Caco-2 (cell line): Measurements from ENCODE around the gene GNA14. TPM values are rescaled to one million over a fixed set of nuclear protein-coding genes. Genes with fewer than 3 reads are reported as not detected.

Experiments
- BruUV-seq: library from RNA; stranded (reverse); fragments of 400-500 nt; replicated peaks from 2 replicates; lab custom pipeline; 2021; lab: Mats Ljungman, UMichigan
- CTCF ChIA-PET: fragments of 300-600 bp; sonication (Branson Sonifier 250); formaldehyde crosslinking; loops from one replicate; lab custom pipeline; 2022; ENCODE audit warnings: antibody characterized with exemption; lab: Charles Lee
- POLR2A ChIA-PET: fragments of 300-600 bp; sonication (Branson Sonifier 250); formaldehyde crosslinking; loops from one replicate; lab custom pipeline; 2022; ENCODE audit warnings: antibody characterized with exemption; lab: Charles Lee
- DNase-seq, 2 experiments: peaks; one replicate each; pipeline versions ENCODE4 v3.0.0 to v3.0.0-alpha.2; 2020 to 2022
- H3K27me3 ChIP-seq: replicated peaks from 2 replicates; pipeline ENCODE4 v1.6.0; 2011; ENCODE audit warnings: low read length; ENCODE audit not compliant: control insufficient read depth, insufficient read depth
- H3K36me3 ChIP-seq: 2 replicates; pipeline ENCODE4 v1.5.1; 2011; ENCODE audit warnings: low read length; ENCODE audit not compliant: control insufficient read depth, insufficient read depth
- H3K4me1 ChIP-seq: fragments of 250-450 bp; sonication (Bioruptor Pico); 2 replicates; pipeline ENCODE4 v1.5.1; 2020; ENCODE audit warnings: mild to moderate bottlenecking
- H3K4me3 ChIP-seq: 2 replicates; pipeline ENCODE4 v1.5.1; 2011; ENCODE audit warnings: low read depth, mild to moderate bottlenecking, control low read depth, low read length
- H3K9me3 ChIP-seq: fragments of 250-450 bp; sonication (Bioruptor Pico); 2 replicates; pipeline ENCODE4 v1.5.1; 2020; ENCODE audit warnings: mild to moderate bottlenecking, moderate library complexity
- H3K27ac Mint-ChIP-seq: one replicate; pipeline ENCODE4 v1.8.0; 2022; ENCODE audit warnings: mixed read lengths; ENCODE audit not compliant: unreplicated experiment
- H3K27me3 Mint-ChIP-seq: one replicate; pipeline ENCODE4 v1.8.0; 2022; ENCODE audit warnings: mixed read lengths; ENCODE audit not compliant: insufficient read depth, unreplicated experiment
- H3K36me3 Mint-ChIP-seq: one replicate; pipeline ENCODE4 v1.8.0; 2022; ENCODE audit warnings: mild to moderate bottlenecking, mixed read lengths; ENCODE audit not compliant: insufficient read depth, unreplicated experiment
- H3K4me1 Mint-ChIP-seq: one replicate; pipeline ENCODE4 v1.8.0; 2022; ENCODE audit warnings: low read depth, mixed read lengths; ENCODE audit not compliant: unreplicated experiment
- H3K4me3 Mint-ChIP-seq: one replicate; pipeline ENCODE4 v1.8.0; 2022; ENCODE audit warnings: mild to moderate bottlenecking, moderate library complexity, mixed read lengths; ENCODE audit not compliant: unreplicated experiment
- H3K9me3 Mint-ChIP-seq: one replicate; pipeline ENCODE4 v1.8.0; 2022; ENCODE audit warnings: mixed read lengths; ENCODE audit not compliant: unreplicated experiment
- intact Hi-C: fragments of 100-400 bp; cut with micrococcal nuclease; formaldehyde crosslinking; loops from one replicate; pipeline ENCODE4 v1.10.0; 2022; ENCODE audit not compliant: unreplicated experiment
- total RNA-seq: library from RNA; stranded (reverse); gene quantifications from 2 replicates; pipeline ENCODE4 v1.2.3, GENCODE V29; 2022
- TF ChIP-seq, protein P1 (sequence below), 2 experiments: fragments of 200-600 bp in 1 of 2; IDR thresholded peaks; 1 replicate in 1 of 2; 2 replicates in 1 of 2; pipeline versions ENCODE4 v1.5.1 to v1.8.0; 2011 to 2022; ENCODE audit warnings: antibody characterized with exemption in 1 of 2, control low read depth in 1 of 2, inconsistent platforms in 1 of 2, low read depth in 1 of 2, low read length in 1 of 2, mild to moderate bottlenecking in 1 of 2, moderate library complexity in 1 of 2; ENCODE audit not compliant: insufficient read depth in 1 of 2, severe bottlenecking in 1 of 2, unreplicated experiment in 1 of 2

GNA14 gene
- total RNA-seq, 1 experiment from 2014 or later, result not detected

DNA sequence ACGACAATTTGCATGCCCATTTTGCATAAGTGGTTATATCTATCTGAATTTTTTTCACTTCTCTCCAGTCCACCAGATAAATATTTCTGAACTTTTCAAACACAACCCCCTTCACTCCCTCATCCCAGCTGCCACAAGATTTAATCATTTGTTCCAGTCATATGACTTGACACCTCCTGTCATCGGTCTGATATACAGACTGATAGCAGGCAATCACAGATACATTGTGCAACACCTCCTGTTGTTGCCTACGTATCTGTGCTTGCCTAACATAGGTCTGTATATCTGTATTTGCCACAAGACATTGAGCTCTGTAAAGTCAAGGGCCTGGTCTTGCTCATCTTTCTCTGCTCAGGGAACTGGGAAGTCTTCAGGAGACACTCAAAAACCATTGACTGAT is 65.6 kb downstream of the GNA14 start:
- ChIA-PET CTCF (no interaction called here), POLR2A (no interaction called here)
- no peaks in the 10 kb centered on the region for H3K9me3 Mint-ChIP-seq
- H3K36me3 Mint-ChIP-seq, result no peaks in the 10 kb centered on the region
- H3K4me3 Mint-ChIP-seq, result no peak overlapping the region
- no peaks in the 10 kb centered on the region for H3K4me1 Mint-ChIP-seq
- H3K27ac Mint-ChIP-seq, result no peak overlapping the region
- no TSS peak for BruUV-seq
- H3K27me3 Mint-ChIP-seq, result no peaks in the 10 kb centered on the region
- Histone ChIP-seq H3K4me3 (no peak overlapping the region), H3K9me3 (no peaks in the 10 kb centered on the region), H3K27me3 (no peaks in the 10 kb centered on the region), H3K4me1 (no peaks in the 10 kb centered on the region), H3K36me3 (no peaks in the 10 kb centered on the region)
- no peak for DNase-seq
- intact Hi-C loops, result no loop called here
- TF ChIP-seq, protein P1, sequence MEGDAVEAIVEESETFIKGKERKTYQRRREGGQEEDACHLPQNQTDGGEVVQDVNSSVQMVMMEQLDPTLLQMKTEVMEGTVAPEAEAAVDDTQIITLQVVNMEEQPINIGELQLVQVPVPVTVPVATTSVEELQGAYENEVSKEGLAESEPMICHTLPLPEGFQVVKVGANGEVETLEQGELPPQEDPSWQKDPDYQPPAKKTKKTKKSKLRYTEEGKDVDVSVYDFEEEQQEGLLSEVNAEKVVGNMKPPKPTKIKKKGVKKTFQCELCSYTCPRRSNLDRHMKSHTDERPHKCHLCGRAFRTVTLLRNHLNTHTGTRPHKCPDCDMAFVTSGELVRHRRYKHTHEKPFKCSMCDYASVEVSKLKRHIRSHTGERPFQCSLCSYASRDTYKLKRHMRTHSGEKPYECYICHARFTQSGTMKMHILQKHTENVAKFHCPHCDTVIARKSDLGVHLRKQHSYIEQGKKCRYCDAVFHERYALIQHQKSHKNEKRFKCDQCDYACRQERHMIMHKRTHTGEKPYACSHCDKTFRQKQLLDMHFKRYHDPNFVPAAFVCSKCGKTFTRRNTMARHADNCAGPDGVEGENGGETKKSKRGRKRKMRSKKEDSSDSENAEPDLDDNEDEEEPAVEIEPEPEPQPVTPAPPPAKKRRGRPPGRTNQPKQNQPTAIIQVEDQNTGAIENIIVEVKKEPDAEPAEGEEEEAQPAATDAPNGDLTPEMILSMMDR (IDR thresholded peaks at IDR 0.05; ENCODE audit: insufficient read depth in 1 of 2, low read depth in 1 of 2, low read length in 1 of 2, severe bottlenecking in 1 of 2, unreplicated experiment in 1 of 2), result no peak

DNA sequence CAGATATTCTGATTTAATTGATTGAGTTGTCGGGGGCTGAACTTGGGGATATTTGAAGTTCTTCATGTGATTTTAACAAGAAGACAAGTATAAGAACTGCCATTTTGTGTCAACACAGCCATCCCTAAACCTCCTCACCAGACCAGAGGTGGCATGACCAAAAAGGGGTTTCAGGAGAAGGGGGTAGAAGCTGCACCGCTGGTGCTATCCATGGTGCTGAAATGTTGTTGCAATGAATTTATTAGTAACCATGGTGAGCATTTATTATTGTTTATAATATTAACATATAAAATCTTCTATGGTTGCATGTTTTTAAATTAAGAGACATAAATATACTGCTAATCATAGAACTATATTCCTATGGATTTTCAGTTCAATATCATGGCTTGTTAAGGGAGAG is 72.3 kb downstream of the GNA14 start:
- CTCF ChIA-PET, result no interaction called here
- no peaks in the 10 kb centered on the region for H3K4me1 Mint-ChIP-seq
- H3K27me3 Mint-ChIP-seq, result no peaks in the 10 kb centered on the region

DNA sequence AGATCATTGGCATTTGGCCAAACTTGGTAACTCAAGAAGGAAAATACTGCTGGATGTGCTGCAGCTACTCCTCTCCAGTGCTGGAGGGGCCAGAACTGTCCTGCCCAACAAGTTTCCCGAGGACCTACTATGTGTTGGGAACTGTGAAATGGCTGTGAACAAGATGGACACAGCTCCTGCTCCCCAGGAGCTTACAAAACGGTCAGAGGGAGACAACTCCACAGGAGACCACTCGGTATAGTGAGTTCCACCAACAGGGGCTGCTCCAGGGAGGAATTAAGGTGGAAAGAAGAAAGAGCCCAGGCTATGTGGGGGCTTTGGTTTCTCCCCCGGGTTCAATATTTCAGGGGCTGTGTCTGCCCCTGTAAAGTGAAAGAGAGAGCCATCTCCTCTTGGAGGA is 78.8 kb downstream of the GNA14 start:
- H3K36me3 Mint-ChIP-seq, result no peaks in the 10 kb centered on the region
- CTCF ChIA-PET, result no interaction called here
- H3K27ac Mint-ChIP-seq, result no peak overlapping the region
- H3K9me3 Mint-ChIP-seq, result no peaks in the 10 kb centered on the region
- no peak for DNase-seq
- no peak overlapping the region for H3K4me3 Mint-ChIP-seq
- Histone ChIP-seq H3K9me3 (no peaks in the 10 kb centered on the region), H3K4me3 (no peak overlapping the region), H3K36me3 (no peaks in the 10 kb centered on the region), H3K4me1 (no peaks in the 10 kb centered on the region), H3K27me3 (no peaks in the 10 kb centered on the region)
- no TSS peak for BruUV-seq
- TF ChIP-seq, protein P1 (IDR thresholded peaks at IDR 0.05; ENCODE audit: insufficient read depth in 1 of 2, low read depth in 1 of 2, low read length in 1 of 2, severe bottlenecking in 1 of 2, unreplicated experiment in 1 of 2), result no peak
- intact Hi-C loops, result no loop called here
- POLR2A ChIA-PET, result no interaction called here
- no peaks in the 10 kb centered on the region for H3K4me1 Mint-ChIP-seq
- no peaks in the 10 kb centered on the region for H3K27me3 Mint-ChIP-seq

More for the DNA sequence above, 72.3 kb downstream of the GNA14 start:
- POLR2A ChIA-PET, result no interaction called here
- Histone ChIP-seq H3K27me3 (no peaks in the 10 kb centered on the region), H3K4me3 (no peak overlapping the region), H3K36me3 (no peaks in the 10 kb centered on the region), H3K9me3 (no peaks in the 10 kb centered on the region), H3K4me1 (no peaks in the 10 kb centered on the region)
- H3K9me3 Mint-ChIP-seq, result no peaks in the 10 kb centered on the region
- no peak overlapping the region for H3K4me3 Mint-ChIP-seq
- peak in 1 of 2 experiments; percentile 0 for DNase-seq
- H3K27ac Mint-ChIP-seq, result no peak overlapping the region
- no TSS peak for BruUV-seq
- intact Hi-C loops, result no loop called here
- TF ChIP-seq, protein P1 (IDR thresholded peaks at IDR 0.05; ENCODE audit: insufficient read depth in 1 of 2, low read depth in 1 of 2, low read length in 1 of 2, severe bottlenecking in 1 of 2, unreplicated experiment in 1 of 2), result no peak
- no peaks in the 10 kb centered on the region for H3K36me3 Mint-ChIP-seq
